HCT116 (cell line): ENCODE measurements around the gene FMN1. TPM values are rescaled to one million over a fixed set of nuclear protein-coding genes. Genes with fewer than 3 reads are reported as not detected.
A peak's percentile ranks its signal among the peaks of the same experiment; 100 is the strongest.

Experiments
- ATAC-seq: fragments of 200-7000 bp; cut with Tn5 transposase; 2 replicates; pipeline ENCODE4 v1.9.1; 2020; ENCODE audit warnings: mild to moderate bottlenecking, moderate library complexity
- BruUV-seq: library from RNA; stranded (reverse); fragments of 400-500 nt; replicated peaks from 2 replicates; lab custom pipeline; 2021; lab: Mats Ljungman, UMichigan
- CTCF ChIA-PET: fragments of 300-600 bp; sonication (Branson Sonifier 250); formaldehyde crosslinking; loops from one replicate; lab custom pipeline; 2021; ENCODE audit warnings: antibody characterized with exemption; lab: Charles Lee
- POLR2A ChIA-PET: fragments of 300-600, 350-600 bp; sonication (Branson Sonifier 250); formaldehyde crosslinking; loops from one replicate; lab custom pipeline; 2021; ENCODE audit warnings: antibody characterized with exemption; lab: Charles Lee
- RAD21 ChIA-PET, 2 experiments: fragments of 300-600 bp; sonication (Branson Sonifier 250); formaldehyde crosslinking; loops; one replicate each; lab custom pipeline; 2023; ENCODE audit warnings: low total read pairs in 2 of 2; ENCODE audit not compliant: uncharacterized antibody in 2 of 2, unreplicated experiment in 2 of 2, low non-redundant PET in 1 of 2; lab: Charles Lee
- DNase-seq: peaks from one replicate; pipeline ENCODE4 v3.0.0-alpha.2; 2010; ENCODE audit warnings: low read depth, low spot score
- H2AFZ ChIP-seq: fragments of 200-600 bp; shearing (Covaris generic), sonication (generic); 2 replicates; pipeline ENCODE4 v1.6.1; 2017; ENCODE audit warnings: low read depth, mixed run types, mixed read lengths, antibody characterized with exemption, low read length; ENCODE audit not compliant: poor library complexity, severe bottlenecking
- H3K27ac ChIP-seq: 2 replicates; pipeline ENCODE4 v1.5.1; 2012; ENCODE audit warnings: low read depth, low read length
- H3K27me3 ChIP-seq: fragments of 200-600 bp; sonication (generic); 2 replicates; pipeline ENCODE4 v1.6.1; 2016; ENCODE audit warnings: mixed run types, low read length, mixed read lengths; ENCODE audit not compliant: insufficient read depth
- H3K36me3 ChIP-seq, 2 experiments: fragments of 200-500 bp in 1 of 2; fragments of 200-600 bp in 1 of 2; sonication (Bioruptor generic) in 1 of 2; sonication (generic) in 1 of 2; 2 replicates each; pipeline versions ENCODE4 v1.5.1 to v1.6.1; 2014 to 2016; ENCODE audit warnings: low read length in 2 of 2, inconsistent platforms in 1 of 2, mixed read lengths in 1 of 2, mixed run types in 1 of 2; ENCODE audit not compliant: insufficient read depth in 2 of 2, control insufficient read depth in 1 of 2
- H3K4me1 ChIP-seq, 2 experiments: fragments of 200-600 bp in 1 of 2; sonication (generic) in 1 of 2; 2 replicates each; pipeline versions ENCODE4 v1.5.1 to v1.6.1; 2012 to 2017; ENCODE audit warnings: low read length in 2 of 2, inconsistent platforms in 1 of 2, mild to moderate bottlenecking in 1 of 2, mixed read lengths in 1 of 2, mixed run types in 1 of 2, moderate library complexity in 1 of 2; ENCODE audit not compliant: insufficient read depth in 2 of 2, control insufficient read depth in 1 of 2
- H3K4me2 ChIP-seq: fragments of 200-600 bp; sonication (generic); 2 replicates; pipeline ENCODE4 v1.6.1; 2017; ENCODE audit warnings: mixed run types, low read length, mixed read lengths
- H3K4me3 ChIP-seq, 2 experiments: fragments of 200-600 bp in 1 of 2; sonication (generic) in 1 of 2; replicated peaks in 1 of 2; 2 replicates each; pipeline ENCODE4 v1.5.1; 2011 to 2016; ENCODE audit warnings: low read length in 2 of 2, control low read depth in 1 of 2, low read depth in 1 of 2, mild to moderate bottlenecking in 1 of 2, mixed read lengths in 1 of 2, mixed run types in 1 of 2
- H3K79me2 ChIP-seq: fragments of 200-600 bp; sonication (generic); 2 replicates; pipeline ENCODE4 v1.6.1; 2017; ENCODE audit warnings: mild to moderate bottlenecking, mixed run types, low read length, moderate library complexity, mixed read lengths; ENCODE audit not compliant: insufficient read depth
- H3K9ac ChIP-seq: fragments of 200-600 bp; sonication (generic); 2 replicates; pipeline ENCODE4 v1.6.1; 2016; ENCODE audit warnings: low read length, mixed read lengths
- H3K9me2 ChIP-seq: fragments of 200-600 bp; sonication (generic), shearing (Covaris generic); 2 replicates; pipeline ENCODE4 v1.6.1; 2017; ENCODE audit warnings: mixed run types, mild to moderate bottlenecking, moderate library complexity; ENCODE audit not compliant: insufficient read depth
- H3K9me3 ChIP-seq, 2 experiments: fragments of 200-500 bp in 1 of 2; fragments of 200-600 bp in 1 of 2; sonication (Bioruptor generic) in 1 of 2; sonication (generic) in 1 of 2; 2 replicates each; pipeline ENCODE4 v1.6.1; 2014 to 2017; ENCODE audit warnings: low read length in 2 of 2, mixed read lengths in 2 of 2, inconsistent platforms in 1 of 2, low read depth in 1 of 2, mild to moderate bottlenecking in 1 of 2, mixed run types in 1 of 2, moderate library complexity in 1 of 2; ENCODE audit not compliant: control insufficient read depth in 1 of 2, insufficient read depth in 1 of 2
- H4K20me1 ChIP-seq: fragments of 200-600 bp; sonication (generic), shearing (Covaris generic); 2 replicates; pipeline ENCODE4 v1.6.1; 2017; ENCODE audit warnings: mixed run types, mild to moderate bottlenecking, moderate library complexity; ENCODE audit not compliant: insufficient read depth
- CBX3 ChIP-seq: IDR thresholded peaks from 2 replicates; pipeline ENCODE4 v1.6.1; 2012; ENCODE audit warnings: low read depth
- CEBPB ChIP-seq: IDR thresholded peaks from 2 replicates; pipeline ENCODE4 v1.6.1; 2012; ENCODE audit warnings: low read depth
- CTCF ChIP-seq, 3 experiments: fragments of 200-600 bp in 1 of 3; sonication (generic) in 1 of 3; IDR thresholded peaks in 2 of 3; conservative IDR thresholded peaks in 1 of 3; 2 replicates each; pipeline ENCODE4 v1.5.1; 2012 to 2017; ENCODE audit warnings: low read depth in 2 of 3, low read length in 2 of 3, antibody characterized with exemption in 1 of 3, borderline replicate concordance in 1 of 3, control low read depth in 1 of 3, mild to moderate bottlenecking in 1 of 3, mixed read lengths in 1 of 3, mixed run types in 1 of 3, moderate library complexity in 1 of 3; ENCODE audit not compliant: insufficient read depth in 1 of 3
- EGR1 ChIP-seq: IDR thresholded peaks from 2 replicates; pipeline ENCODE4 v1.6.1; 2012; ENCODE audit warnings: low read depth
- EZH2phosphoT487 ChIP-seq: fragments of 200-600 bp; IDR thresholded peaks from 2 replicates; pipeline ENCODE4 v1.6.1; 2018; ENCODE audit warnings: antibody characterized with exemption, borderline replicate concordance
- POLR2AphosphoS5 ChIP-seq: IDR thresholded peaks from 2 replicates; pipeline ENCODE4 v1.6.1; 2011; ENCODE audit warnings: mild to moderate bottlenecking, low read depth, low read length, moderate library complexity
- RAD21 ChIP-seq: IDR thresholded peaks from 2 replicates; pipeline ENCODE4 v1.6.1; 2012; ENCODE audit warnings: low read depth, mild to moderate bottlenecking
- SP1 ChIP-seq: IDR thresholded peaks from 2 replicates; pipeline ENCODE4 v1.6.1; 2012; ENCODE audit warnings: low read depth
- YY1 ChIP-seq: IDR thresholded peaks from 2 replicates; pipeline ENCODE4 v1.6.1; 2011; ENCODE audit warnings: low read length, low read depth, moderate library complexity, mild to moderate bottlenecking; ENCODE audit not compliant: insufficient replicate concordance; ENCODE audit errors: extremely low read depth
- ZBTB33 ChIP-seq: IDR thresholded peaks from 2 replicates; pipeline ENCODE4 v1.6.1; 2011; ENCODE audit warnings: mild to moderate bottlenecking, low read length, moderate library complexity; ENCODE audit not compliant: insufficient replicate concordance; ENCODE audit errors: extremely low read depth
- ZNF274 ChIP-seq: fragments of 200-500 bp; sonication (Bioruptor generic); IDR thresholded peaks from 2 replicates; pipeline ENCODE4 v1.6.1; 2014; ENCODE audit warnings: mild to moderate bottlenecking, low read depth, low read length, inconsistent platforms
- intact Hi-C: fragments of 100-400 bp; cut with micrococcal nuclease; formaldehyde crosslinking; loops from 2 replicates; pipeline ENCODE4 v1.10.0; 2022
- total RNA-seq: library from RNA; stranded (reverse); gene quantifications from one replicate; pipeline ENCODE4 v1.2.1, GENCODE V29; 2021; ENCODE audit not compliant: unreplicated experiment
- TF ChIP-seq, protein P1 (sequence below): IDR thresholded peaks from 2 replicates; pipeline ENCODE4 v1.6.1; 2012

FMN1 gene
- total RNA-seq, 1 experiment from 2014 or later = 0.39 TPM

GRCh38 chr15:33021806-33022389 lies 172.6 kb downstream of the FMN1 start:
- peak overlapping the region; percentile 97 for H2AFZ ChIP-seq
- TF ChIP-seq CBX3 (no peak), CTCF (IDR thresholded peaks at IDR 0.05 in 2 of 3, conservative IDR thresholded peaks at IDR 0.05 in 1 of 3; ENCODE audit: borderline replicate concordance in 1 of 3, insufficient read depth in 1 of 3, low read depth in 2 of 3, low read length in 2 of 3) (peak; percentile 39 to 77 (median 62); a peak in 5 of 6 replicates), RAD21 (peak; percentile 69)
- TF ChIP-seq, all 23 proteins: peak for 2
- no peaks in the 10 kb centered on the region for H3K9me3 ChIP-seq
- H4K20me1 ChIP-seq = no peaks in the 10 kb centered on the region
- peak; percentile 81 for ATAC-seq
- no peak overlapping the region for H3K9ac ChIP-seq
- no peak overlapping the region for H3K4me3 ChIP-seq
- H3K9me2 ChIP-seq = no peaks in the 10 kb centered on the region
- peak; percentile 47 for DNase-seq
- no TSS peak for BruUV-seq
- no peaks in the 10 kb centered on the region for H3K36me3 ChIP-seq
- peaks cover 10 to 13% of the 10 kb centered on the region in 2 experiments; a peak in 3 of 4 replicates for H3K4me1 ChIP-seq
- no peak overlapping the region for H3K27ac ChIP-seq
- ChIA-PET CTCF (interaction anchor here (1.1 to 3.0 kb wide), 8 partner anchors 9 to 372 kb away, joined by 3 to 32 read pairs (median 6); no protein-coding TSS in a partner anchor), RAD21 (interaction anchor here (1.5 to 1.7 kb wide), 2 partner anchors 110 kb away, joined by 5 read pairs; no protein-coding TSS in a partner anchor), POLR2A (interaction anchor here (0.7 kb wide), 1 partner anchor 8 kb away, joined by 3 read pairs; no protein-coding TSS in a partner anchor)
- H3K79me2 ChIP-seq = no peaks in the 10 kb centered on the region
- peak overlapping the region; percentile 31; the same call in 1 of the 2 replicates for H3K4me2 ChIP-seq
- no peaks in the 10 kb centered on the region for H3K27me3 ChIP-seq
- intact Hi-C loops = loop anchor here (1.0 to 5.0 kb wide), 2 partner anchors 55 to 110 kb away; no protein-coding TSS in a partner anchor

DNA sequence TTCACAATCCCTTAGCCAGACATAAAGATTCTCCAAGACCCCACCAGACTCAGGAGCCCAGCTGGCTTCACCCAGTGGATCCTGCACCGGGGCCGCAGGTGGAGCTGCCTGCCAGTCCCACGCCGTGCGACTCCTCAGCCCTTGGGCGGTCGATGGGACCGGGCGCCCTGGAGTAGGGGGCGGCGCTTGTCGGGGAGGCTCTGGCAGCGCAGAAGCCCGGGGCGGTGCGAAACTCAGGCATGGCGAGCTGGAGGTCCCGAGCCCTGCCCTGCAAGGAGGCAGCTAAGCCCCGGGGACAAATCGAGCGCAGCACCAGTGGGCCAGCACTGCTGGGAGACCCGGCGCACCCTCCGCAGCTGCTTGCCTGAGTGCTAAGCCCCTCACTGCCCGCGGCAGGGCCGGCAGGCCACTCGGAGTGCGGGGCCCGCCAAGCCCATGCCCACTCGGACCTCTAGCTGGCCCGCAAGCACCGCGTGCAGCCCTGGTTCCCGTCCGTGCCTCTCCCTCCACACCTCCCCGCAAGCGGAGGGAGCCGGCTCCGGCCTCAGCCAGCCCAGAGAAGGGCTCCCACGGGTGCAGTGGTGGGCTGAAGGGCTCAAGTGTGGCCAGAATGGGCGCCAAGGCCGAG lies 175.0 kb downstream of the FMN1 start:
- H3K4me2 ChIP-seq = no peak overlapping the region
- no peaks in the 10 kb centered on the region for H3K9me3 ChIP-seq
- DNase-seq (no peak), ATAC-seq (no peak)
- H3K27ac ChIP-seq = no peak overlapping the region
- H3K27me3 ChIP-seq = no peaks in the 10 kb centered on the region
- H2AFZ ChIP-seq = no peak overlapping the region
- ChIA-PET CTCF (interaction anchor here (1.1 kb wide), 1 partner anchor 23 kb away, joined by 4 read pairs; no protein-coding TSS in a partner anchor), RAD21 (no interaction called here), POLR2A (no interaction called here)
- H3K4me3 ChIP-seq = no peak overlapping the region
- no TSS peak for BruUV-seq
- peaks cover 10 to 13% of the 10 kb centered on the region in 2 experiments; a peak in 3 of 4 replicates for H3K4me1 ChIP-seq
- no peaks in the 10 kb centered on the region for H3K9me2 ChIP-seq
- no peaks in the 10 kb centered on the region for H3K36me3 ChIP-seq
- no peaks in the 10 kb centered on the region for H3K79me2 ChIP-seq
- intact Hi-C loops = no loop called here
- H3K9ac ChIP-seq = no peak overlapping the region
- no peaks in the 10 kb centered on the region for H4K20me1 ChIP-seq
- TF ChIP-seq YY1 (no peak), ZBTB33 (no peak), EGR1 (no peak), EZH2phosphoT487 (no peak), SP1 (no peak), ZNF274 (no peak), POLR2AphosphoS5 (no peak), CEBPB (no peak)
- TF ChIP-seq, protein P1, sequence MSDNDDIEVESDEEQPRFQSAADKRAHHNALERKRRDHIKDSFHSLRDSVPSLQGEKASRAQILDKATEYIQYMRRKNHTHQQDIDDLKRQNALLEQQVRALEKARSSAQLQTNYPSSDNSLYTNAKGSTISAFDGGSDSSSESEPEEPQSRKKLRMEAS = no peak
